HCT116 (cell line): ENCODE data around the gene GLYR1. TPM values are rescaled to one million over a fixed set of nuclear protein-coding genes. Genes with fewer than 3 reads are reported as not detected.

Source experiments
- ATAC-seq: fragments of 200-7000 bp; cut with Tn5 transposase; 2 replicates; pipeline ENCODE4 v1.9.1; 2020; ENCODE audit warnings: mild to moderate bottlenecking, moderate library complexity
- BruUV-seq: library from RNA; stranded (reverse); fragments of 400-500 nt; replicated peaks from 2 replicates; lab custom pipeline; 2021; lab: Mats Ljungman, UMichigan
- CTCF ChIA-PET: fragments of 300-600 bp; sonication (Branson Sonifier 250); formaldehyde crosslinking; loops from one replicate; lab custom pipeline; 2021; ENCODE audit warnings: antibody characterized with exemption; lab: Charles Lee
- POLR2A ChIA-PET: fragments of 300-600, 350-600 bp; sonication (Branson Sonifier 250); formaldehyde crosslinking; loops from one replicate; lab custom pipeline; 2021; ENCODE audit warnings: antibody characterized with exemption; lab: Charles Lee
- RAD21 ChIA-PET, 2 experiments: fragments of 300-600 bp; sonication (Branson Sonifier 250); formaldehyde crosslinking; loops; one replicate each; lab custom pipeline; 2023; ENCODE audit warnings: low total read pairs in 2 of 2; ENCODE audit not compliant: uncharacterized antibody in 2 of 2, unreplicated experiment in 2 of 2, low non-redundant PET in 1 of 2; lab: Charles Lee
- DNase-seq: peaks from one replicate; pipeline ENCODE4 v3.0.0-alpha.2; 2010; ENCODE audit warnings: low read depth, low spot score
- H2AFZ ChIP-seq: fragments of 200-600 bp; shearing (Covaris generic), sonication (generic); 2 replicates; pipeline ENCODE4 v1.6.1; 2017; ENCODE audit warnings: low read depth, mixed run types, mixed read lengths, antibody characterized with exemption, low read length; ENCODE audit not compliant: poor library complexity, severe bottlenecking
- H3K27ac ChIP-seq: 2 replicates; pipeline ENCODE4 v1.5.1; 2012; ENCODE audit warnings: low read depth, low read length
- H3K27me3 ChIP-seq: fragments of 200-600 bp; sonication (generic); 2 replicates; pipeline ENCODE4 v1.6.1; 2016; ENCODE audit warnings: mixed run types, low read length, mixed read lengths; ENCODE audit not compliant: insufficient read depth
- H3K36me3 ChIP-seq, 2 experiments: fragments of 200-500 bp in 1 of 2; fragments of 200-600 bp in 1 of 2; sonication (Bioruptor generic) in 1 of 2; sonication (generic) in 1 of 2; 2 replicates each; pipeline versions ENCODE4 v1.5.1 to v1.6.1; 2014 to 2016; ENCODE audit warnings: low read length in 2 of 2, inconsistent platforms in 1 of 2, mixed read lengths in 1 of 2, mixed run types in 1 of 2; ENCODE audit not compliant: insufficient read depth in 2 of 2, control insufficient read depth in 1 of 2
- H3K4me1 ChIP-seq, 2 experiments: fragments of 200-600 bp in 1 of 2; sonication (generic) in 1 of 2; 2 replicates each; pipeline versions ENCODE4 v1.5.1 to v1.6.1; 2012 to 2017; ENCODE audit warnings: low read length in 2 of 2, inconsistent platforms in 1 of 2, mild to moderate bottlenecking in 1 of 2, mixed read lengths in 1 of 2, mixed run types in 1 of 2, moderate library complexity in 1 of 2; ENCODE audit not compliant: insufficient read depth in 2 of 2, control insufficient read depth in 1 of 2
- H3K4me2 ChIP-seq: fragments of 200-600 bp; sonication (generic); 2 replicates; pipeline ENCODE4 v1.6.1; 2017; ENCODE audit warnings: mixed run types, low read length, mixed read lengths
- H3K4me3 ChIP-seq, 2 experiments: fragments of 200-600 bp in 1 of 2; sonication (generic) in 1 of 2; replicated peaks in 1 of 2; 2 replicates each; pipeline ENCODE4 v1.5.1; 2011 to 2016; ENCODE audit warnings: low read length in 2 of 2, control low read depth in 1 of 2, low read depth in 1 of 2, mild to moderate bottlenecking in 1 of 2, mixed read lengths in 1 of 2, mixed run types in 1 of 2
- H3K79me2 ChIP-seq: fragments of 200-600 bp; sonication (generic); 2 replicates; pipeline ENCODE4 v1.6.1; 2017; ENCODE audit warnings: mild to moderate bottlenecking, mixed run types, low read length, moderate library complexity, mixed read lengths; ENCODE audit not compliant: insufficient read depth
- H3K9ac ChIP-seq: fragments of 200-600 bp; sonication (generic); 2 replicates; pipeline ENCODE4 v1.6.1; 2016; ENCODE audit warnings: low read length, mixed read lengths
- H3K9me2 ChIP-seq: fragments of 200-600 bp; sonication (generic), shearing (Covaris generic); 2 replicates; pipeline ENCODE4 v1.6.1; 2017; ENCODE audit warnings: mixed run types, mild to moderate bottlenecking, moderate library complexity; ENCODE audit not compliant: insufficient read depth
- H3K9me3 ChIP-seq, 2 experiments: fragments of 200-500 bp in 1 of 2; fragments of 200-600 bp in 1 of 2; sonication (Bioruptor generic) in 1 of 2; sonication (generic) in 1 of 2; 2 replicates each; pipeline ENCODE4 v1.6.1; 2014 to 2017; ENCODE audit warnings: low read length in 2 of 2, mixed read lengths in 2 of 2, inconsistent platforms in 1 of 2, low read depth in 1 of 2, mild to moderate bottlenecking in 1 of 2, mixed run types in 1 of 2, moderate library complexity in 1 of 2; ENCODE audit not compliant: control insufficient read depth in 1 of 2, insufficient read depth in 1 of 2
- H4K20me1 ChIP-seq: fragments of 200-600 bp; sonication (generic), shearing (Covaris generic); 2 replicates; pipeline ENCODE4 v1.6.1; 2017; ENCODE audit warnings: mixed run types, mild to moderate bottlenecking, moderate library complexity; ENCODE audit not compliant: insufficient read depth
- ATF3 ChIP-seq: IDR thresholded peaks from 2 replicates; pipeline ENCODE4 v1.6.1; 2012
- CBX3 ChIP-seq: IDR thresholded peaks from 2 replicates; pipeline ENCODE4 v1.6.1; 2012; ENCODE audit warnings: low read depth
- CEBPB ChIP-seq: IDR thresholded peaks from 2 replicates; pipeline ENCODE4 v1.6.1; 2012; ENCODE audit warnings: low read depth
- EZH2 ChIP-seq: fragments of 200-600 bp; sonication (generic); IDR thresholded peaks from 2 replicates; pipeline ENCODE4 v1.6.1; 2017; ENCODE audit warnings: antibody characterized with exemption, mixed run types
- EZH2phosphoT487 ChIP-seq: fragments of 200-600 bp; IDR thresholded peaks from 2 replicates; pipeline ENCODE4 v1.6.1; 2018; ENCODE audit warnings: antibody characterized with exemption, borderline replicate concordance
- FOSL1 ChIP-seq: IDR thresholded peaks from 2 replicates; pipeline ENCODE4 v1.6.1; 2012; ENCODE audit warnings: low read depth
- POLR2A ChIP-seq: IDR thresholded peaks from 2 replicates; pipeline ENCODE4 v1.7.0; 2011; ENCODE audit warnings: borderline replicate concordance; ENCODE audit not compliant: insufficient read depth, insufficient read length; ENCODE audit errors: extremely low read depth
- POLR2AphosphoS5 ChIP-seq: IDR thresholded peaks from 2 replicates; pipeline ENCODE4 v1.6.1; 2011; ENCODE audit warnings: mild to moderate bottlenecking, low read depth, low read length, moderate library complexity
- RAD21 ChIP-seq: IDR thresholded peaks from 2 replicates; pipeline ENCODE4 v1.6.1; 2012; ENCODE audit warnings: low read depth, mild to moderate bottlenecking
- REST ChIP-seq: IDR thresholded peaks from 2 replicates; pipeline ENCODE4 v1.6.1; 2012; ENCODE audit warnings: low read depth
- SIN3A ChIP-seq: IDR thresholded peaks from 2 replicates; pipeline ENCODE4 v1.6.1; 2012; ENCODE audit warnings: low read depth
- SP1 ChIP-seq: IDR thresholded peaks from 2 replicates; pipeline ENCODE4 v1.6.1; 2012; ENCODE audit warnings: low read depth
- SRF ChIP-seq: IDR thresholded peaks from 2 replicates; pipeline ENCODE4 v1.6.1; 2012; ENCODE audit warnings: low read depth
- TCF7L2 ChIP-seq: IDR thresholded peaks from 2 replicates; pipeline ENCODE4 v1.7.0; 2011; ENCODE audit warnings: borderline replicate concordance, inconsistent platforms; ENCODE audit not compliant: insufficient read depth, insufficient read length; ENCODE audit errors: extremely low read depth
- YY1 ChIP-seq: IDR thresholded peaks from 2 replicates; pipeline ENCODE4 v1.6.1; 2011; ENCODE audit warnings: low read length, low read depth, moderate library complexity, mild to moderate bottlenecking; ENCODE audit not compliant: insufficient replicate concordance; ENCODE audit errors: extremely low read depth
- ZFX ChIP-seq: fragments of 450-650 bp; IDR thresholded peaks from 2 replicates; pipeline ENCODE4 v1.6.1; 2017
- ZNF274 ChIP-seq: fragments of 200-500 bp; sonication (Bioruptor generic); IDR thresholded peaks from 2 replicates; pipeline ENCODE4 v1.6.1; 2014; ENCODE audit warnings: mild to moderate bottlenecking, low read depth, low read length, inconsistent platforms
- intact Hi-C: fragments of 100-400 bp; cut with micrococcal nuclease; formaldehyde crosslinking; loops from 2 replicates; pipeline ENCODE4 v1.10.0; 2022
- total RNA-seq: library from RNA; stranded (reverse); gene quantifications from one replicate; pipeline ENCODE4 v1.2.1, GENCODE V29; 2021; ENCODE audit not compliant: unreplicated experiment
- TF ChIP-seq, protein P1 (sequence below), 3 experiments: fragments of 200-600 bp in 1 of 3; sonication (generic) in 1 of 3; IDR thresholded peaks in 2 of 3; conservative IDR thresholded peaks in 1 of 3; 2 replicates each; pipeline ENCODE4 v1.5.1; 2012 to 2017; ENCODE audit warnings: low read depth in 2 of 3, low read length in 2 of 3, antibody characterized with exemption in 1 of 3, borderline replicate concordance in 1 of 3, control low read depth in 1 of 3, mild to moderate bottlenecking in 1 of 3, mixed read lengths in 1 of 3, mixed run types in 1 of 3, moderate library complexity in 1 of 3; ENCODE audit not compliant: insufficient read depth in 1 of 3
- TF ChIP-seq, protein P2 (sequence below): IDR thresholded peaks from 2 replicates; pipeline ENCODE4 v1.6.1; 2012

The GLYR1 gene
- total RNA-seq, 1 experiment from 2014 or later: 50.0 TPM

- TF ChIP-seq ZNF274 (no peak), CEBPB (no peak), SP1 (no peak), POLR2AphosphoS5 (no peak), REST (no peak)
These were observed 75.4 kb downstream of the GLYR1 start (continued) for GRCh38 chr16:4771646-4772045.

DNA sequence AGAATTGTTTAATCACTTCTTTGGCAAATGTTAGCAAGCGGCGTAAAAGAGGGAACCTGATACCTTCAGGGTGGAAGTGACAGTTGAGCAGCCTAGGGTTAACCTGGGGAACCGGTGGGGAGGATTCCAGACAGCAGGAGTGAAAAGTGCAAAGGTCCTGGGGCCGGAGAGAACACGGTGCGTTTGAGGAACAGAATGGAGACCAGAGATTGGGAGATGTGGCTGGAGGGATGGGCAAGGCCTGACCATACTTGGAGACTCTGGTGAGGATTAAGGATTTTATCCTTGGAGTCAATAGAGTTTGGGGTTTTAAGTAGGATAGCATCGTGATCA, 77.8 kb downstream of the GLYR1 start:
- no peaks in the 10 kb centered on the region for H3K9me2 ChIP-seq
- H3K36me3 ChIP-seq: no peaks in the 10 kb centered on the region
- TF ChIP-seq CBX3 (no peak), FOSL1 (no peak), SIN3A (no peak), RAD21 (no peak), EZH2 (no peak), YY1 (no peak), SRF (no peak), SP1 (no peak), TCF7L2 (no peak), EZH2phosphoT487 (no peak), ZFX (no peak), POLR2A (no peak), ZNF274 (no peak), ATF3 (no peak)
- TF ChIP-seq, protein P1, sequence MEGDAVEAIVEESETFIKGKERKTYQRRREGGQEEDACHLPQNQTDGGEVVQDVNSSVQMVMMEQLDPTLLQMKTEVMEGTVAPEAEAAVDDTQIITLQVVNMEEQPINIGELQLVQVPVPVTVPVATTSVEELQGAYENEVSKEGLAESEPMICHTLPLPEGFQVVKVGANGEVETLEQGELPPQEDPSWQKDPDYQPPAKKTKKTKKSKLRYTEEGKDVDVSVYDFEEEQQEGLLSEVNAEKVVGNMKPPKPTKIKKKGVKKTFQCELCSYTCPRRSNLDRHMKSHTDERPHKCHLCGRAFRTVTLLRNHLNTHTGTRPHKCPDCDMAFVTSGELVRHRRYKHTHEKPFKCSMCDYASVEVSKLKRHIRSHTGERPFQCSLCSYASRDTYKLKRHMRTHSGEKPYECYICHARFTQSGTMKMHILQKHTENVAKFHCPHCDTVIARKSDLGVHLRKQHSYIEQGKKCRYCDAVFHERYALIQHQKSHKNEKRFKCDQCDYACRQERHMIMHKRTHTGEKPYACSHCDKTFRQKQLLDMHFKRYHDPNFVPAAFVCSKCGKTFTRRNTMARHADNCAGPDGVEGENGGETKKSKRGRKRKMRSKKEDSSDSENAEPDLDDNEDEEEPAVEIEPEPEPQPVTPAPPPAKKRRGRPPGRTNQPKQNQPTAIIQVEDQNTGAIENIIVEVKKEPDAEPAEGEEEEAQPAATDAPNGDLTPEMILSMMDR (IDR thresholded peaks at IDR 0.05 in 2 of 3, conservative IDR thresholded peaks at IDR 0.05 in 1 of 3; ENCODE audit: borderline replicate concordance in 1 of 3, insufficient read depth in 1 of 3, low read depth in 2 of 3, low read length in 2 of 3): no peak
- TF ChIP-seq, protein P2, sequence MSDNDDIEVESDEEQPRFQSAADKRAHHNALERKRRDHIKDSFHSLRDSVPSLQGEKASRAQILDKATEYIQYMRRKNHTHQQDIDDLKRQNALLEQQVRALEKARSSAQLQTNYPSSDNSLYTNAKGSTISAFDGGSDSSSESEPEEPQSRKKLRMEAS: no peak
- no peaks in the 10 kb centered on the region for H3K9me3 ChIP-seq
- ATAC-seq: no peak
- no peak overlapping the region for H3K9ac ChIP-seq
- RAD21 ChIA-PET: no interaction called here
- POLR2A ChIA-PET: interaction anchor here (1.0 to 1.1 kb wide), 3 partner anchors 35 to 154 kb away, joined by 3 to 8 read pairs (median 4); partner anchors contain the start of genes ANKS3, DNAAF8 and NUDT16L1
- no peaks in the 10 kb centered on the region for H4K20me1 ChIP-seq
- peak overlapping the region; percentile 76 for H2AFZ ChIP-seq
- H3K79me2 ChIP-seq: peaks cover 21% of the 10 kb centered on the region; the same call in 1 of the 2 replicates
- no TSS peak for BruUV-seq
- CTCF ChIA-PET: interaction anchor here (1.3 kb wide), 1 partner anchor 145 kb away, joined by 4 read pairs; the partner anchor contains the start of gene MGRN1
- H3K27ac ChIP-seq: no peak overlapping the region
- no peak for DNase-seq
- intact Hi-C loops: loop anchor here (5.0 kb wide), 1 partner anchor 178 kb away; no protein-coding TSS in a partner anchor
- H3K4me1 ChIP-seq: peaks cover 12 to 23% of the 10 kb centered on the region in 2 experiments
- H3K4me2 ChIP-seq: peak overlapping the region; percentile 82
- no peaks in the 10 kb centered on the region for H3K27me3 ChIP-seq
- H3K4me3 ChIP-seq: 0 out of 4 replicates have a peak overlapping the region, but pooled peaks of 1 of the 2 experiments have one; percentile 93
